ENCODE measurements around the gene ZNF282.
"Not testable (repeated sequence)": the region's sequence is repeated elsewhere in the genome, so short reads cannot be mapped to it uniquely, and the experiment has no call there.

- TF ChIP-seq, protein P1, sequence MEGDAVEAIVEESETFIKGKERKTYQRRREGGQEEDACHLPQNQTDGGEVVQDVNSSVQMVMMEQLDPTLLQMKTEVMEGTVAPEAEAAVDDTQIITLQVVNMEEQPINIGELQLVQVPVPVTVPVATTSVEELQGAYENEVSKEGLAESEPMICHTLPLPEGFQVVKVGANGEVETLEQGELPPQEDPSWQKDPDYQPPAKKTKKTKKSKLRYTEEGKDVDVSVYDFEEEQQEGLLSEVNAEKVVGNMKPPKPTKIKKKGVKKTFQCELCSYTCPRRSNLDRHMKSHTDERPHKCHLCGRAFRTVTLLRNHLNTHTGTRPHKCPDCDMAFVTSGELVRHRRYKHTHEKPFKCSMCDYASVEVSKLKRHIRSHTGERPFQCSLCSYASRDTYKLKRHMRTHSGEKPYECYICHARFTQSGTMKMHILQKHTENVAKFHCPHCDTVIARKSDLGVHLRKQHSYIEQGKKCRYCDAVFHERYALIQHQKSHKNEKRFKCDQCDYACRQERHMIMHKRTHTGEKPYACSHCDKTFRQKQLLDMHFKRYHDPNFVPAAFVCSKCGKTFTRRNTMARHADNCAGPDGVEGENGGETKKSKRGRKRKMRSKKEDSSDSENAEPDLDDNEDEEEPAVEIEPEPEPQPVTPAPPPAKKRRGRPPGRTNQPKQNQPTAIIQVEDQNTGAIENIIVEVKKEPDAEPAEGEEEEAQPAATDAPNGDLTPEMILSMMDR (IDR thresholded peaks at IDR 0.05; ENCODE audit: borderline replicate concordance, extremely low read depth, low read length, poor library complexity, severe bottlenecking): not testable (repeated sequence)
- TF ChIP-seq EZH2 (IDR thresholded peaks at IDR 0.05; ENCODE audit: borderline replicate concordance, low read depth, low read length, severe bottlenecking): not testable (repeated sequence)
Measured at GRCh38 chr7:149274424-149274823, 79.1 kb downstream of the ZNF282 start.

Data from DND-41 (cell line).